GM12892 (cell line): Measurements from ENCODE around the gene KDM5A. TPM values are rescaled to one million over a fixed set of nuclear protein-coding genes. Genes with fewer than 3 reads are reported as not detected.
A peak's percentile ranks its signal among the peaks of the same experiment; 100 is the strongest.
"Not testable (repeated sequence)": the region's sequence is repeated elsewhere in the genome, so short reads cannot be mapped to it uniquely, and the experiment has no call there.

Experiments
- DNase-seq: peaks from one replicate; pipeline ENCODE4 v3.0.0; 2011; ENCODE audit not compliant: insufficient read length
- FAIRE-seq: peaks from 2 replicates; lab custom pipeline; 2011; peaks lifted over from hg19 to GRCh38; lab: Jason Lieb, UNC
- POLR2A ChIP-seq: IDR thresholded peaks from 2 replicates; pipeline ENCODE4 v1.6.1; 2011; ENCODE audit warnings: low read depth, low read length, control low read depth
- POLR2AphosphoS5 ChIP-seq: IDR thresholded peaks from 2 replicates; pipeline ENCODE4 v1.6.1; 2011; ENCODE audit warnings: low read depth, low read length, control low read depth
- TAF1 ChIP-seq: IDR thresholded peaks from 2 replicates; pipeline ENCODE4 v1.6.1; 2011; ENCODE audit warnings: low read depth, mild to moderate bottlenecking, control low read depth, low read length, borderline replicate concordance
- polyA plus RNA-seq: library from polyadenylated mRNA; unstranded; fragments of >200 nt; gene quantifications from one replicate; pipeline ENCODE4 v1.2.1, GENCODE V29; 2012; ENCODE audit warnings: missing spikeins, inconsistent platforms; ENCODE audit not compliant: missing spikeins

KDM5A gene
- 17.7 TPM for polyA plus RNA-seq

GRCh38 chr12:389142-390096, at the start of gene KDM5A:
Gene KDM5A (minus strand): TSS chr12:389320. CDS start chr12:389091, 229 bp downstream.
- TF ChIP-seq TAF1 (peak; percentile 93; the same call in 1 of the 2 replicates), POLR2AphosphoS5 (peak; percentile 84), POLR2A (peak; percentile 67)
- DNase-seq, result peak; percentile 70
- FAIRE-seq, result peak; percentile 94

DNA sequence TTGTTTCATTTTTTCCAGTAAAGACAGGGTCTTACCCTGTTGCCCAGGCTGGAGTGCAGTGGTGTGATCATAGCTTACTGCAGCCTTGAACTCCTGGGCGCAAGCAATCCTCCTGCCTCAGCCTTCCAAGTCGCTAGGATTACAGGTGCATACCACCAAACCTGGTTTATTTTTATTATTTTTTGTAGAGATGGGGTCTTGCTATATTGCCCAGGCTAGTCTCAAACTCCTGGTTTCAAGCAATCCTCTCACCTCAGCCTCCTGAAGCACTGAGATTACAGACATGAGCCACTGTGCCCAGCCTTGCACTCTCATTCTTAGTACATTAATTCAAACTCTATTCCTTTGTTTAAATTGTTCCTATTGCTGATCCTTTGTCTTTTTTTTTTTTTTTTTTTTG, 46.6 kb upstream of the KDM5A start:
- DNase-seq, FAIRE-seq: not testable (repeated sequence)

GRCh38 chr12:422526-422925, 33.4 kb upstream of the KDM5A start:
- TF ChIP-seq POLR2AphosphoS5, result no peak
- no peak for TF ChIP-seq TAF1
- no peak for TF ChIP-seq POLR2A
- FAIRE-seq (no peak), DNase-seq (no peak)

DNA sequence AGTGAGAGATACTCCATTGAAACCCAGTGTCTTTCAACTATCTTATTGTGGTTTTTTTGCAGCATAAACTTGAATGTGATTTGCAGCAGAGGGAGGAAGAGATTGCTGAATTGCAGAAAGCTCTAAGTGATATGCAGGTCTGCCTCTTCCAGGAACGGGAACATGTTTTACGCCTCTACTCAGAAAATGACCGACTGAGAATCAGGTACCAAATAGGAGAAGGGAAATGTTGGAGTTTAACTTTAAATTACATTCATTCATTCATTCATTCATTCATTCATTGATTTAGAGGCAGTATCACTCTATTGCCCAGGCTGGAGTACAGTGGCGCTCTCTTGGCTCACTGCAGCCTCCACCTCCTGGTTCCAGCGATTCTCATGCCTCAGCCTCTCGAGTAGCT, 29.3 kb upstream of the KDM5A start:
- DNase-seq (no peak), FAIRE-seq (no peak)
- TF ChIP-seq POLR2AphosphoS5 (no peak), POLR2A (no peak), TAF1 (no peak)

DNA sequence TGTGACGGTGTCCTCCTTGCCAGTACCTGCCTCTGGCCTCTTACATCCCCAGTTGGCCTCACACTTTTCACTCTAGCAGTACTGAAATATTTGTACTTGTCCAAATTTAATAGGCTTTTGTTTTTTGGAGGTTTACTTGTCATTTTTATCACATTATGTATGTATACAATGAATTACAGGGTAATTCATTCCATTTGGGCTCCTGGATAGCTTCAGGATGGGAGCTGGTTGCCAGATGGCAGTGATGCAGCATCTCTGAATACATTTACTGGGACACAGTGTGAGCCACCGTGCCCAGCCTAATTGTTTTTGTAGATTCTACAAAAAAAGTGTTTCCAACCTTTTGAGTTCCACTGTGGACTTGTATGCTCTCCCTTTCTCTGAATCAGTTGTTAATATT, 25.7 kb upstream of the KDM5A start:
- TF ChIP-seq POLR2A (no peak), TAF1 (no peak), POLR2AphosphoS5 (no peak)

GRCh38 chr12:402029-402389, 12.9 kb upstream of the KDM5A start:
- no peak for DNase-seq
- FAIRE-seq, result no peak
- TF ChIP-seq TAF1, result no peak
- TF ChIP-seq POLR2AphosphoS5, result no peak
- no peak for TF ChIP-seq POLR2A

More for the DNA sequence above, 25.7 kb upstream of the KDM5A start:
- no peak for DNase-seq
- no peak for FAIRE-seq

DNA sequence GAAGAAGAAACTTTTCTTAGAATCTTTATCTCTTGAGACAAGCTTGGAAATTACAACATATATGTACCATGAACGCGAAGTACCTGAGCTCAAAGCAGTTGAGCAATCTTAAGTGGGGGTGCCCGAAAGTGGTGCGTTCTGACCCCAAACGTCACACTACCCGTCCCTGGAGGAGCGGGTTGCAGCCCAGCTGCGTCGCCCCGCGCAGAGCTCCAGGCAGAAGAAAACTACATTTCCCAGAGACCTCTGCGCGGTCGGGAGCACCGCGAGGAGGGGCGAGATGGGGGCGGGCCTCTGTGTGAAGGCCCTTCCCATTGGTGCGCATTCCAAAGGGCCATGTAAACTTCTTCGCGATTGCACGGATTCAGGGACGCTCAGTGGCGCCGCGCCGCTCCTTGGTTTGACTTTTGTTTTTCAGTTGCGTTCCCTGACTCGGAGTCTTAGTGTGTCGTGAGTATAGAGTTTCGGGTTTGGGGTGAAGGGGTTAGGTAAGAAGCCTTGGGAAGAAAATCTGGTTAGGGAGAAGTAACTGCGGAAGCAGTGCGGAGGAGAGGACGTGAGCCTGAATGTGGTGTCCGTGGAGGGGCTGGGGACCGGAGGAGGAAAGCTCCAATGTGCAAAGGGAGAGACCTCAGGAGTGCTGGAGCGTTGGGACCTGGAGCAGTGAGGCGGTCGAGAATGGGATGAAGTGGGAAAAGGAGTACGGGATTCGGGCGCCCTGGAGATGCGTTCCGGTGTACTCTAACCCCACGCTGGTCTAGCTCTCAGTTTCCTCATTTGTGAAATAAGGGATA, 12.3 kb upstream of the KDM5A start, which contains the start of gene CCDC77:
CCDC77 (plus strand) TSS at position 410 of the 794 bp plus-strand sequence. CDS start 7,740 bp downstream, outside the sequence.
- DNase-seq (peak; percentile 71), FAIRE-seq (peak; percentile 99)
- peak; percentile 59 for TF ChIP-seq POLR2AphosphoS5
- TF ChIP-seq POLR2A, result peak; percentile 44; the same call in 1 of the 2 replicates
- no peak for TF ChIP-seq TAF1

DNA sequence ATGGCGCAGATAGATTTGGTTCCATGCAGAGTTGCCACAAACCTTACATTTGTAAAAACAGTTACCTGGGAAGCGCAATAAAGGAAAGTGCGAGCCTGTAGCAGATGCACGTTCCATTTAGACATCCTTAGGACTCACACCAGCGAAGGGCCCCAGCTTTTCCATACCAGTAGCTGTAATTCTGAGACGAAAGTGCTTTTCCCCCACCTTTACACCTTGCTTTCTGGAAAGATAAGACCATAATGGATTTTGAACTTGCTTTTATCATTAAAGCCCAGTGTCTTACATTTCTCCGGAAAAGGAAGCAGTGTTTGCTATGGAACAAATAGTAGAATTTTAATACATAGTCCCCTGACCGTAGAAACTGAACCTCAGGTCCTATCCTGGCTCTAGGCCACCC, 11.7 kb upstream of the KDM5A start:
- TF ChIP-seq POLR2A (no peak), POLR2AphosphoS5 (no peak), TAF1 (no peak)
- no peak for FAIRE-seq
- no peak for DNase-seq

GRCh38 chr12:388541-389141, 479 bp downstream of the KDM5A start:
- DNase-seq (no peak), FAIRE-seq (peak; percentile 62)
- no peak for TF ChIP-seq POLR2A
- TF ChIP-seq POLR2AphosphoS5, result no peak
- no peak for TF ChIP-seq TAF1

DNA sequence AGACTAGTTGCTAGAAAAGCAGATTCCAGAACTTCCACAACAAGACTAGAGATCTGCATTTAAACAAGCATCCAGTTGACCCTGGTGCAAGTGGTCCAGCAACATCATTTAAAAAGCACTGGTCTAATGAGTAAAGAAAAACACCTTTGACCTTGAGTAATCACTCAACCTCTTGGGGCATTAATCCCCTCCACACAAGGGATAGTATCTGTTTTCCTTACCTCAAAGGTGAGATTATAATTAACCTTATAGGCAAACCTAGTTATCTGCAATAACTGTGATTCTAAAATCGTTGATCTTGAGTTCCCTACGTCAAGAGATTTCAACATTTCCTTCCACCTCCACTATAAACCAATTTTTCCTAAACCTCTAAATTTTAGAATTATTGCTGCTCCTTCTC, 1.1 kb downstream of the KDM5A start:
- FAIRE-seq (no peak), DNase-seq (no peak)
- TF ChIP-seq POLR2A, result no peak
- TF ChIP-seq TAF1, result no peak
- TF ChIP-seq POLR2AphosphoS5, result no peak

GRCh38 chr12:386651-387050, 2.5 kb downstream of the KDM5A start:
- FAIRE-seq, result no peak
- no peak for TF ChIP-seq POLR2AphosphoS5
- no peak for TF ChIP-seq POLR2A
- TF ChIP-seq TAF1, result no peak
- no peak for DNase-seq

DNA sequence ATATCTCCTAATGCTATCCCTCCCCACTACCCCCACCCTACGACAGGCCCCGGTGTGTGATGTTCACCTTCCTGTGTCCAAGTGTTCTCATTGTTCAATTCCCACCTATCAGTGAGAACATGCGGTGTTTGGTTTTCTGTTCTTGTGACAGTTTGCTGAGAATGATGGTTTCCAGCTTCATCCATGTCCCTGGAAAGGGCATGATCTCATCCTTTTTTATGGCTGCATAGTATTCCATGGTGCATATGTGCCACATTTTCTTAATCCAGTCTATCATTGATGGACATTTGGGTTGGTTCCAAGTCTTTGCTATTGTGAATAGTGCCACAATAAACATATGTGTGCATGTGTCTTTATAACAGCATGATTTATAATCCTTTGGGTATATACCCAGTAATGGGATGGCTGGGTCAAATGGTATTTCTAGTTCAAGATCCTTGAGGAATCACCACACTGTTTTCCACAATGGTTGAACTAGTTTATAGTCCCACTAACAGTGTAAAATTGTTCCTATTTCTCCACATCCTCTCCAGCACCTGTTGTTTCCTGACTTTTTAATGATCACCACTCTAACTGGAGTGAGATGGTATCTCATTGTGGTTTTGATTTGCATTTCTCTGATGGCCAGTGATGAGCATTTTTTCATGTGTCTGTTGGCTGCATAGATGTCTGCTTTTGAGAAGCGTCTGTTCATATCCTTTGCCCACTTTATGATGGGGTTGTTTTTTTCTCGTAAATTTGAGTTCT, 18.2 kb downstream of the KDM5A start:
- not testable (repeated sequence) for DNase-seq, FAIRE-seq
